IMR-90 (cell line): ENCODE results near the gene XPC. TPM values are rescaled to one million over a fixed set of nuclear protein-coding genes. Genes with fewer than 3 reads are reported as not detected.

ENCODE experiments used
- ATAC-seq: fragments of 200-7000 bp; cut with Tn5 transposase; 2 replicates; pipeline ENCODE4 v1.9.1; 2020; ENCODE audit warnings: low read depth, mild to moderate bottlenecking, moderate library complexity
- BruUV-seq: library from RNA; stranded (reverse); fragments of 400-500 nt; replicated peaks from 2 replicates; lab custom pipeline; 2021; lab: Mats Ljungman, UMichigan
- CTCF ChIA-PET: fragments of 300-600 bp; formaldehyde crosslinking; extraction: SDS; loops from one replicate; lab custom pipeline; 2021; ENCODE audit warnings: antibody characterized with exemption; lab: Yijun Ruan, JAX
- POLR2A ChIA-PET: fragments of 300-600 bp; sonication (Branson Sonifier 250); formaldehyde crosslinking; loops from one replicate; lab custom pipeline; 2022; ENCODE audit warnings: antibody characterized with exemption; ENCODE audit not compliant: unreplicated experiment; lab: Charles Lee
- DNase-seq: peaks from one replicate; pipeline ENCODE4 v3.0.0; 2013
- H2AFZ ChIP-seq: replicated peaks from 2 replicates; pipeline ENCODE3; 2013; ENCODE audit warnings: low read length, mild to moderate bottlenecking; ENCODE audit not compliant: poor library complexity
- H2AK5ac ChIP-seq: 2 replicates; pipeline ENCODE4 v1.6.1; 2013; ENCODE audit warnings: low read depth, low read length, inconsistent platforms
- H2AK9ac ChIP-seq: replicated peaks from 2 replicates; pipeline ENCODE3; 2013; ENCODE audit warnings: mild to moderate bottlenecking, low read depth, low read length, moderate library complexity; ENCODE audit not compliant: poor library complexity
- H2BK120ac ChIP-seq: 2 replicates; pipeline ENCODE4 v1.6.1; 2013; ENCODE audit warnings: low read depth, low read length, inconsistent platforms
- H2BK15ac ChIP-seq: 3 replicates; pipeline ENCODE4 v1.6.1; 2013; ENCODE audit warnings: low read depth, low read length, inconsistent platforms
- H2BK20ac ChIP-seq: 2 replicates; pipeline ENCODE4 v1.6.1; 2013; ENCODE audit warnings: low read depth, mild to moderate bottlenecking, inconsistent platforms, low read length, moderate library complexity
- H2BK5ac ChIP-seq: 2 replicates; pipeline ENCODE4 v1.6.1; 2013; ENCODE audit warnings: mild to moderate bottlenecking, low read depth, low read length, inconsistent platforms; ENCODE audit not compliant: poor library complexity, severe bottlenecking
- H3K14ac ChIP-seq: replicated peaks from 2 replicates; pipeline ENCODE4 v1.6.1; 2013; ENCODE audit warnings: low read depth, low read length, inconsistent platforms
- H3K18ac ChIP-seq: 2 replicates; pipeline ENCODE4 v1.6.1; 2013; ENCODE audit warnings: low read depth, low read length, control low read depth
- H3K23ac ChIP-seq: 2 replicates; pipeline ENCODE4 v1.6.1; 2013; ENCODE audit warnings: low read depth, low read length, inconsistent platforms
- H3K27ac ChIP-seq: 2 replicates; pipeline ENCODE4 v1.5.1; 2013; ENCODE audit warnings: mild to moderate bottlenecking, control low read depth, low read length; ENCODE audit not compliant: insufficient read depth
- H3K27me3 ChIP-seq: 2 replicates; pipeline ENCODE4 v1.6.1; 2013; ENCODE audit warnings: low read length; ENCODE audit not compliant: control insufficient read depth, insufficient read depth
- H3K36me3 ChIP-seq: 2 replicates; pipeline ENCODE4 v1.6.1; 2013; ENCODE audit warnings: low read length, mixed read lengths; ENCODE audit not compliant: control insufficient read depth, insufficient read depth
- H3K4ac ChIP-seq: 2 replicates; pipeline ENCODE4 v1.6.1; 2013; ENCODE audit warnings: low read depth, low read length, inconsistent platforms
- H3K4me1 ChIP-seq: 2 replicates; pipeline ENCODE4 v1.6.1; 2013; ENCODE audit warnings: low read length, mixed read lengths; ENCODE audit not compliant: control insufficient read depth, insufficient read depth
- H3K4me2 ChIP-seq: 2 replicates; pipeline ENCODE4 v1.6.1; 2013; ENCODE audit warnings: low read depth, mild to moderate bottlenecking, control low read depth, low read length, moderate library complexity
- H3K4me3 ChIP-seq: 2 replicates; pipeline ENCODE4 v1.5.1; 2013; ENCODE audit warnings: low read depth, mild to moderate bottlenecking, control low read depth, low read length, moderate library complexity; ENCODE audit not compliant: insufficient read depth
- H3K56ac ChIP-seq: 2 replicates; pipeline ENCODE4 v1.6.1; 2013; ENCODE audit warnings: low read length, inconsistent platforms; ENCODE audit not compliant: insufficient read depth; ENCODE audit errors: extremely low read depth
- H3K79me1 ChIP-seq, 2 experiments: 2 replicates each; pipeline ENCODE4 v1.6.1; 2013; ENCODE audit warnings: low read length in 2 of 2, inconsistent platforms in 1 of 2, low read depth in 1 of 2
- H3K9ac ChIP-seq: 2 replicates; pipeline ENCODE4 v1.6.1; 2013; ENCODE audit warnings: low read depth, low read length, control low read depth
- H3K9me1 ChIP-seq: 2 replicates; pipeline ENCODE4 v1.6.1; 2013; ENCODE audit warnings: low read length, inconsistent platforms; ENCODE audit not compliant: insufficient read depth
- H3K9me3 ChIP-seq: 2 replicates; pipeline ENCODE4 v1.6.1; 2013; ENCODE audit warnings: low read length; ENCODE audit not compliant: control insufficient read depth, insufficient read depth
- H4K20me1 ChIP-seq: 2 replicates; pipeline ENCODE4 v1.6.1; 2013; ENCODE audit warnings: low read length, inconsistent platforms; ENCODE audit not compliant: insufficient read depth
- H4K5ac ChIP-seq: 2 replicates; pipeline ENCODE4 v1.6.1; 2013; ENCODE audit warnings: mild to moderate bottlenecking, low read depth, low read length, control low read depth
- H4K8ac ChIP-seq, 2 experiments: 2 replicates each; pipeline ENCODE4 v1.6.1; 2013; ENCODE audit warnings: low read depth in 2 of 2, low read length in 2 of 2, control low read depth in 1 of 2, inconsistent platforms in 1 of 2
- H4K91ac ChIP-seq: 2 replicates; pipeline ENCODE4 v1.6.1; 2013; ENCODE audit warnings: low read depth, low read length, inconsistent platforms; ENCODE audit not compliant: insufficient read depth
- BHLHE40 ChIP-seq: fragments of 150-350 bp; IDR thresholded peaks from 2 replicates; pipeline ENCODE4 v1.6.1; 2016; ENCODE audit warnings: mild to moderate bottlenecking, low read depth, low read length
- CEBPB ChIP-seq: IDR thresholded peaks from 2 replicates; pipeline ENCODE4 v1.6.1; 2012; ENCODE audit warnings: low read depth, low read length, improper control_type of control experiment
- CHD1 ChIP-seq: IDR thresholded peaks from 2 replicates; pipeline ENCODE4 v1.6.1; 2012; ENCODE audit warnings: low read depth, low read length, improper control_type of control experiment
- MAZ ChIP-seq: IDR thresholded peaks from 2 replicates; pipeline ENCODE4 v1.6.1; 2012; ENCODE audit warnings: low read depth, mild to moderate bottlenecking, low read length, improper control_type of control experiment, moderate library complexity, borderline replicate concordance
- MXI1 ChIP-seq: IDR thresholded peaks from 2 replicates; pipeline ENCODE4 v1.6.1; 2012; ENCODE audit warnings: low read depth, mild to moderate bottlenecking, low read length, moderate library complexity, borderline replicate concordance
- NFE2L2 ChIP-seq: fragments of 150-350 bp; IDR thresholded peaks from 2 replicates; pipeline ENCODE4 v1.6.1; 2016; ENCODE audit warnings: low read depth, mild to moderate bottlenecking, low read length
- POLR2A ChIP-seq: IDR thresholded peaks from 2 replicates; pipeline ENCODE4 v1.6.1; 2012; ENCODE audit warnings: mild to moderate bottlenecking, low read depth, low read length
- RAD21 ChIP-seq: IDR thresholded peaks from 2 replicates; pipeline ENCODE4 v1.6.1; 2012; ENCODE audit warnings: low read length, improper control_type of control experiment
- RCOR1 ChIP-seq: IDR thresholded peaks from 2 replicates; pipeline ENCODE4 v1.6.1; 2012; ENCODE audit warnings: mild to moderate bottlenecking, low read length, improper control_type of control experiment; ENCODE audit not compliant: insufficient replicate concordance
- RFX5 ChIP-seq: IDR thresholded peaks from 2 replicates; pipeline ENCODE4 v1.8.0; 2012; ENCODE audit warnings: low read depth, mild to moderate bottlenecking, low read length, moderate library complexity
- SMC3 ChIP-seq: fragments of 150-350 bp; IDR thresholded peaks from 2 replicates; pipeline ENCODE4 v1.6.1; 2016; ENCODE audit warnings: low read depth, mild to moderate bottlenecking, antibody characterized with exemption, low read length, moderate library complexity
- WGBS, 2 experiments: methylation state at CpG; one replicate each; pipeline versions ENCODE4 v1.1.5 to v1.1.7; 2013; ENCODE audit warnings: missing lambda C conversion rate in 2 of 2; ENCODE audit not compliant: insufficient read length in 1 of 2; ENCODE audit errors: extremely low coverage in 2 of 2; 5-methylcytosine and 5-hydroxymethylcytosine counted together
- dilution Hi-C: fragments of 300-500 bp; cut with HindIII; formaldehyde crosslinking; loops from one replicate; pipeline ENCODE4 v1.14.3; 2018; ENCODE audit warnings: low sequenced_read_pairs; ENCODE audit not compliant: unreplicated experiment
- in situ Hi-C: fragments of 300-500 bp; cut with MboI; formaldehyde crosslinking; loops from 3 replicates; pipeline ENCODE4 v1.14.3; 2019; ENCODE audit warnings: low sequenced_read_pairs, inconsistent platforms, mixed read lengths
- intact Hi-C: fragments of 100-400 bp; cut with micrococcal nuclease; formaldehyde crosslinking; loops from 2 replicates; pipeline ENCODE4 v1.10.0; 2022
- polyA plus RNA-seq, 3 experiments: library from polyadenylated mRNA; depleted of rRNA; stranded (reverse); fragments of >200 nt; gene quantifications; 2 replicates each; pipeline ENCODE4 v1.2.3, GENCODE V29; 2012; ENCODE audit warnings: low replicate concordance in 1 of 3
- total RNA-seq: library from RNA; depleted of rRNA; stranded (reverse); fragments of >200 nt; gene quantifications from 2 replicates; pipeline ENCODE4 v1.2.3, GENCODE V29; 2012
- TF ChIP-seq, protein P1 (sequence below): fragments of 150-350 bp; IDR thresholded peaks from 2 replicates; pipeline ENCODE4 v1.6.1; 2017; ENCODE audit warnings: mild to moderate bottlenecking, antibody characterized with exemption, low read length, low read depth
- TF ChIP-seq, protein P2 (sequence below): conservative IDR thresholded peaks from 2 replicates; pipeline ENCODE4 v1.5.1; 2012; ENCODE audit warnings: mild to moderate bottlenecking, low read depth, low read length, improper control_type of control experiment
- TF ChIP-seq, protein P3 (sequence below): fragments of 150-350 bp; IDR thresholded peaks from 2 replicates; pipeline ENCODE4 v1.6.1; 2016; ENCODE audit warnings: low read depth, mild to moderate bottlenecking, low read length, moderate library complexity, borderline replicate concordance

Gene XPC
- total and polyA plus RNA-seq, 2 of the 4 experiments (the other 2 are of a cell fraction) = 30.9 to 48.8 TPM

DNA sequence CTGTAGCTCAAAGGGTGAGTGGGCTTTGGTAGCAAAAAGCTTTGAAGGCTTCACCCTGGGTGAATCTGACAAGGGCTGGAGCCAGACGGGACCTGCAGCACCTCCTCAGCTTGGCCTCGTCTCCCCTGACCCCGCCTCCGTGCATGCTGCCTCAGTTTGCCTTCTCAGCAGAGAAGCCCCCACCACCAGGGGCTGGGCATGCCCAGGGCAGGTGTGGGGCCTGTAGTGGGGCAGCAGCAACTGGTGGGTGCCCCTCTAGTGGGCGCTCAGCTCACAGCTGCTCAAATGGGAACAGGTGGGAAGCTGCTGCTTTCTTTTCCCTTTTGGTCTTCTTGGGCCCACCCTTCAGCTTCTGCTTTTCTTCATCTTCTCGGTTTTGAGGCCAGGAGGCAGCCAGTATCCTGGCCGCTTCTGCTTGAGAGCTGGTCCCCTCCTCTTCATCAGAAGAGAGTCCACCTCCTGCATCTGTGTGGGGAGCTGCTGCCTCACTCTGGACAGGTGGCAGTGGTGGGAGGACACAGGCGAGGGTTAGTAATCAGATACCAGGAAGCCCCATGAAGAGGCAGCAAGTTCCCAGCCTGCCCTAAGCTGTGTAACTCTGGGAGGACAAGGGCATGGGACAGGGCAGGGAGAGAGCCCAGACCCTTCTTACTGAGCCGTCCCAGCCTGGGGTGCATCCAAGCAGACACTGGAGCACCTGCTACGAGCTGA is 32.6 kb downstream of the XPC start:
- peak overlapping the region in 1 of 2 experiments; percentile 72; a peak in 1 of 4 replicates for H4K8ac ChIP-seq
- H3K4me1 ChIP-seq = peaks cover 27% of the 10 kb centered on the region
- no peaks in the 10 kb centered on the region for H3K9me3 ChIP-seq
- dilution Hi-C loops = no loop called here
- ChIA-PET POLR2A (no interaction called here), CTCF (interaction anchor here (0.5 to 2.3 kb wide), 2 partner anchors 21 to 50 kb away, joined by 3 to 11 read pairs; partner anchors contain the start of genes CHCHD4 and TMEM43)
- peak overlapping the region; percentile 69 for H3K23ac ChIP-seq
- H3K9me1 ChIP-seq = peaks cover 21% of the 10 kb centered on the region; the same call in 1 of the 2 replicates
- WGBS, 2 experiments = 94% methylated on average over 2 of the region's 10 CpGs; no CpG with 5 or more reads in 1 of the 2 experiments
- intact Hi-C loops = no loop called here
- in situ Hi-C loops = loop anchor here (25.0 kb wide), 1 partner anchor 109 kb away; no protein-coding TSS in a partner anchor
- H4K5ac ChIP-seq = peak overlapping the region; percentile 85
- H2AK5ac ChIP-seq = peak overlapping the region; percentile 85
- peak overlapping the region; percentile 46 for H3K14ac ChIP-seq
- peak overlapping the region; percentile 89 for H4K91ac ChIP-seq
- H3K27ac ChIP-seq = peak overlapping the region; percentile 95
- H3K18ac ChIP-seq = peak overlapping the region; percentile 87
- peak overlapping the region; percentile 81 for H2BK20ac ChIP-seq
- peak overlapping the region; percentile 82 for H2BK5ac ChIP-seq
- peak overlapping the region; percentile 36 for H2AFZ ChIP-seq
- TSS peak; percentile 82 for BruUV-seq
- H3K79me1 ChIP-seq = peaks cover 0 to 15% of the 10 kb centered on the region in 2 experiments; a peak in 1 of 4 replicates
- H3K56ac ChIP-seq = peak overlapping the region; percentile 59; the same call in 1 of the 2 replicates
- ATAC-seq (no peak), DNase-seq (no peak)
- H3K36me3 ChIP-seq = peaks cover 56% of the 10 kb centered on the region
- H4K20me1 ChIP-seq = peaks cover 7% of the 10 kb centered on the region
- H3K4me3 ChIP-seq = no peak overlapping the region
- H3K27me3 ChIP-seq = no peaks in the 10 kb centered on the region
- H2AK9ac ChIP-seq = peak overlapping the region; percentile 68
- no peak overlapping the region for H3K4me2 ChIP-seq
- H2BK120ac ChIP-seq = peak overlapping the region; percentile 88
- peak overlapping the region; percentile 92 for H3K4ac ChIP-seq
- H2BK15ac ChIP-seq = peak overlapping the region; percentile 12; the same call in 2 of the 3 replicates
- H3K9ac ChIP-seq = 0 out of 2 replicates have a peak overlapping the region, but pooled peaks have one; percentile 13
- TF ChIP-seq SMC3 (no peak), RAD21 (no peak), RFX5 (no peak), CHD1 (no peak), MAZ (no peak), POLR2A (no peak), MXI1 (no peak), CEBPB (no peak), RCOR1 (no peak), NFE2L2 (no peak), BHLHE40 (no peak)
- TF ChIP-seq, protein P1, sequence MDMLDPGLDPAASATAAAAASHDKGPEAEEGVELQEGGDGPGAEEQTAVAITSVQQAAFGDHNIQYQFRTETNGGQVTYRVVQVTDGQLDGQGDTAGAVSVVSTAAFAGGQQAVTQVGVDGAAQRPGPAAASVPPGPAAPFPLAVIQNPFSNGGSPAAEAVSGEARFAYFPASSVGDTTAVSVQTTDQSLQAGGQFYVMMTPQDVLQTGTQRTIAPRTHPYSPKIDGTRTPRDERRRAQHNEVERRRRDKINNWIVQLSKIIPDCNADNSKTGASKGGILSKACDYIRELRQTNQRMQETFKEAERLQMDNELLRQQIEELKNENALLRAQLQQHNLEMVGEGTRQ = no peak
- TF ChIP-seq, protein P2, sequence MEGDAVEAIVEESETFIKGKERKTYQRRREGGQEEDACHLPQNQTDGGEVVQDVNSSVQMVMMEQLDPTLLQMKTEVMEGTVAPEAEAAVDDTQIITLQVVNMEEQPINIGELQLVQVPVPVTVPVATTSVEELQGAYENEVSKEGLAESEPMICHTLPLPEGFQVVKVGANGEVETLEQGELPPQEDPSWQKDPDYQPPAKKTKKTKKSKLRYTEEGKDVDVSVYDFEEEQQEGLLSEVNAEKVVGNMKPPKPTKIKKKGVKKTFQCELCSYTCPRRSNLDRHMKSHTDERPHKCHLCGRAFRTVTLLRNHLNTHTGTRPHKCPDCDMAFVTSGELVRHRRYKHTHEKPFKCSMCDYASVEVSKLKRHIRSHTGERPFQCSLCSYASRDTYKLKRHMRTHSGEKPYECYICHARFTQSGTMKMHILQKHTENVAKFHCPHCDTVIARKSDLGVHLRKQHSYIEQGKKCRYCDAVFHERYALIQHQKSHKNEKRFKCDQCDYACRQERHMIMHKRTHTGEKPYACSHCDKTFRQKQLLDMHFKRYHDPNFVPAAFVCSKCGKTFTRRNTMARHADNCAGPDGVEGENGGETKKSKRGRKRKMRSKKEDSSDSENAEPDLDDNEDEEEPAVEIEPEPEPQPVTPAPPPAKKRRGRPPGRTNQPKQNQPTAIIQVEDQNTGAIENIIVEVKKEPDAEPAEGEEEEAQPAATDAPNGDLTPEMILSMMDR = no peak
- TF ChIP-seq, protein P3, sequence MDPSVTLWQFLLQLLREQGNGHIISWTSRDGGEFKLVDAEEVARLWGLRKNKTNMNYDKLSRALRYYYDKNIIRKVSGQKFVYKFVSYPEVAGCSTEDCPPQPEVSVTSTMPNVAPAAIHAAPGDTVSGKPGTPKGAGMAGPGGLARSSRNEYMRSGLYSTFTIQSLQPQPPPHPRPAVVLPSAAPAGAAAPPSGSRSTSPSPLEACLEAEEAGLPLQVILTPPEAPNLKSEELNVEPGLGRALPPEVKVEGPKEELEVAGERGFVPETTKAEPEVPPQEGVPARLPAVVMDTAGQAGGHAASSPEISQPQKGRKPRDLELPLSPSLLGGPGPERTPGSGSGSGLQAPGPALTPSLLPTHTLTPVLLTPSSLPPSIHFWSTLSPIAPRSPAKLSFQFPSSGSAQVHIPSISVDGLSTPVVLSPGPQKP = no peak
